K562 (cell line): ENCODE data around the gene L3MBTL3. TPM values are rescaled to one million over a fixed set of nuclear protein-coding genes. Genes with fewer than 3 reads are reported as not detected.

Experiments
- CREM ChIP-seq: IDR thresholded peaks from 2 replicates; pipeline ENCODE4 v1.6.1; 2014; ENCODE audit warnings: antibody characterized with exemption, low read depth
- HNRNPLL ChIP-seq: fragments of 200-400 bp; formaldehyde crosslinking; IDR thresholded peaks from 2 replicates; pipeline ENCODE4 v1.6.1; 2017; ENCODE audit warnings: low read length, low read depth, mild to moderate bottlenecking; ENCODE audit not compliant: poor library complexity, severe bottlenecking
- L3MBTL2 ChIP-seq: fragments of 450-650 bp; IDR thresholded peaks from 2 replicates; pipeline ENCODE4 v1.6.1; 2016; ENCODE audit warnings: mild to moderate bottlenecking, moderate library complexity
- YY1 ChIP-seq, 3 experiments: IDR thresholded peaks; 2 replicates each; pipeline ENCODE4 v1.6.1; 2011; ENCODE audit warnings: low read length in 2 of 3, mild to moderate bottlenecking in 2 of 3, moderate library complexity in 2 of 3, borderline replicate concordance in 1 of 3, control low read depth in 1 of 3, low read depth in 1 of 3; ENCODE audit not compliant: insufficient read depth in 3 of 3, insufficient replicate concordance in 2 of 3, control insufficient read depth in 1 of 3, insufficient read length in 1 of 3; ENCODE audit errors: extremely low read depth in 1 of 3
- ZBTB7A ChIP-seq: IDR thresholded peaks from 2 replicates; pipeline ENCODE4 v1.6.1; 2011; ENCODE audit warnings: low read depth, mild to moderate bottlenecking, low read length, moderate library complexity, borderline replicate concordance; ENCODE audit not compliant: control insufficient read depth
- ZNF512 ChIP-seq: IDR thresholded peaks from 2 replicates; pipeline ENCODE4 v1.6.1; 2016; ENCODE audit warnings: missing genetic modification characterization, missing compliant biosample characterization
- ZNF830 ChIP-seq: fragments of 250-450 bp; sonication (Bioruptor Pico); IDR thresholded peaks from 2 replicates; pipeline ENCODE4 v1.5.0; 2021; ENCODE audit warnings: mild to moderate bottlenecking
- polyA plus RNA-seq, 8 experiments: library from polyadenylated mRNA; depleted of rRNA in 4 of 8; stranded (reverse) in 5 of 8; unstranded in 3 of 8; fragments of >200 nt; fragmentation: Nextera tagmentation in 2 of 8; fragmentation: Illumina TruSeq in 1 of 8; extraction: Ambion mirVana in 2 of 8; extraction: Trizol in 1 of 8; gene quantifications; 2 replicates each; pipeline versions ENCODE4 v1.2.1 to v1.2.3, GENCODE V29; 2011 to 2014; ENCODE audit warnings: inconsistent platforms in 1 of 8, missing spikeins in 1 of 8
- total RNA-seq, 7 experiments: library from RNA; depleted of rRNA in 6 of 7; stranded (reverse); fragments of >200 nt in 6 of 7; fragmentation: Illumina TruSeq in 2 of 7; extraction: Trizol in 2 of 7; gene quantifications; 2 replicates each; pipeline versions ENCODE4 v1.2.1 to v1.2.3, GENCODE V29; 2011 to 2021; ENCODE audit warnings: low replicate concordance in 1 of 7

The L3MBTL3 gene
- total and polyA plus RNA-seq, 9 of the 15 experiments (the other 6 are each of a cell fraction or from before 2014, with no cell fraction given): 0.83 to 6.9 (median 5.4) TPM

- TF ChIP-seq ZNF512 (tag) (peak; percentile 47), L3MBTL2 (0 out of 2 replicates have a peak, but pooled peaks have one; percentile 3), CREM (peak; percentile 10; the same call in 1 of the 2 replicates), YY1 (IDR thresholded peaks at IDR 0.05; ENCODE audit: borderline replicate concordance in 1 of 3, control insufficient read depth in 1 of 3, extremely low read depth in 1 of 3, insufficient read depth in 3 of 3, insufficient read length in 1 of 3, insufficient replicate concordance in 2 of 3, low read depth in 1 of 3, low read length in 2 of 3) (peak in 1 of 3 experiments; percentile 11), ZBTB7A (peak; percentile 88; the same call in 1 of the 2 replicates), HNRNPLL (peak; percentile 65), ZNF830 (CRISPR knock-in tag) (no peak)
Measured at GRCh38 chr6:130018744-130019325, 454 bp downstream of the L3MBTL3 start (continued).
